Sigmoid colon (tissue), 7 donors: Measurements from ENCODE around the gene RNF212. TPM values are rescaled to one million over a fixed set of nuclear protein-coding genes. Genes with fewer than 3 reads are reported as not detected.

Source experiments
- DNase-seq: peaks from one replicate; pipeline ENCODE4 v3.0.0-alpha.2; 2019
- H3K27ac ChIP-seq, 4 donors: fragments of 200-600 bp; sonication (generic); one replicate each; pipeline ENCODE4 v1.5.1; 2016 to 2019; ENCODE audit warnings: mild to moderate bottlenecking in 1 of 4
- H3K27me3 ChIP-seq, 3 donors: fragments of 200-600 bp; sonication (generic); one replicate each; pipeline ENCODE4 v1.5.1; 2019; ENCODE audit warnings: mild to moderate bottlenecking in 1 of 3
- H3K36me3 ChIP-seq, 4 donors: fragments of 200-600 bp; sonication (generic); one replicate each; pipeline ENCODE4 v1.5.1; 2016 to 2019
- H3K4me1 ChIP-seq, 4 donors: fragments of 200-600 bp; sonication (generic); one replicate each; pipeline ENCODE4 v1.5.1; 2017 to 2019
- H3K4me3 ChIP-seq, 4 donors: fragments of 200-600 bp; sonication (generic); one replicate each; pipeline ENCODE4 v1.5.1; 2017 to 2019; ENCODE audit warnings: mild to moderate bottlenecking in 2 of 4, moderate library complexity in 1 of 4
- H3K9me3 ChIP-seq, 4 donors: fragments of 200-600 bp in 3 of 4; sonication (generic) in 3 of 4; one replicate each; pipeline versions ENCODE4 v1.5.1 to v1.6.1; 2013 to 2019
- EP300 ChIP-seq, 4 donors: sonication (generic); formaldehyde crosslinking; IDR thresholded peaks; one replicate each; pipeline ENCODE4 v1.6.1; 2017; ENCODE audit warnings: antibody characterized with exemption in 4 of 4
- POLR2A ChIP-seq, 2 donors: fragments of 450-650 bp; IDR thresholded peaks; one replicate each; pipeline ENCODE4 v1.6.1; 2016; ENCODE audit warnings: antibody characterized with exemption in 2 of 2, mild to moderate bottlenecking in 2 of 2, moderate library complexity in 2 of 2
- POLR2AphosphoS5 ChIP-seq, 4 donors: sonication (generic); formaldehyde crosslinking; IDR thresholded peaks; one replicate each; pipeline ENCODE4 v1.6.1; 2017; ENCODE audit warnings: antibody characterized with exemption in 4 of 4
- WGBS, 2 donors: extraction: QIAGEN DNeasy Blood & Tissue Kit; methylation state at CpG; one replicate each; pipeline ENCODE4 v1.1.7; 2013; 5-methylcytosine and 5-hydroxymethylcytosine counted together
- intact Hi-C: fragments of 100-400 bp; cut with DNase I; formaldehyde crosslinking; loops from one replicate; pipeline ENCODE4 v1.15.1; 2023
- polyA plus RNA-seq, 3 donors: library from polyadenylated mRNA; stranded (reverse); fragments of 200-250 nt; gene quantifications; one replicate each; pipeline ENCODE4 v1.2.3, GENCODE V29; 2013
- total RNA-seq, 4 donors: library from RNA; depleted of rRNA; stranded (reverse); fragments of >200 nt; gene quantifications; one replicate each; pipeline ENCODE4 v1.1.0, GENCODE V29; 2016
- TF ChIP-seq, protein P1 (sequence below), 4 experiments: fragments of 450-650 bp in 3 of 4; fragments of 200-600 bp in 1 of 4; IDR thresholded peaks; one replicate each; pipeline ENCODE4 v1.5.1; 2016 to 2019; ENCODE audit warnings: antibody characterized with exemption in 4 of 4, mild to moderate bottlenecking in 3 of 4, moderate library complexity in 2 of 4
- donor health status: healthy with polysubstance abuse.
- donor health status: Bipolar disorder and iron deficiency.
- donor health status: healthy.

Gene RNF212
- total and polyA plus RNA-seq, 7 donors = 0.60 to 12.8 (median 4.0) TPM; not detected in 1

DNA sequence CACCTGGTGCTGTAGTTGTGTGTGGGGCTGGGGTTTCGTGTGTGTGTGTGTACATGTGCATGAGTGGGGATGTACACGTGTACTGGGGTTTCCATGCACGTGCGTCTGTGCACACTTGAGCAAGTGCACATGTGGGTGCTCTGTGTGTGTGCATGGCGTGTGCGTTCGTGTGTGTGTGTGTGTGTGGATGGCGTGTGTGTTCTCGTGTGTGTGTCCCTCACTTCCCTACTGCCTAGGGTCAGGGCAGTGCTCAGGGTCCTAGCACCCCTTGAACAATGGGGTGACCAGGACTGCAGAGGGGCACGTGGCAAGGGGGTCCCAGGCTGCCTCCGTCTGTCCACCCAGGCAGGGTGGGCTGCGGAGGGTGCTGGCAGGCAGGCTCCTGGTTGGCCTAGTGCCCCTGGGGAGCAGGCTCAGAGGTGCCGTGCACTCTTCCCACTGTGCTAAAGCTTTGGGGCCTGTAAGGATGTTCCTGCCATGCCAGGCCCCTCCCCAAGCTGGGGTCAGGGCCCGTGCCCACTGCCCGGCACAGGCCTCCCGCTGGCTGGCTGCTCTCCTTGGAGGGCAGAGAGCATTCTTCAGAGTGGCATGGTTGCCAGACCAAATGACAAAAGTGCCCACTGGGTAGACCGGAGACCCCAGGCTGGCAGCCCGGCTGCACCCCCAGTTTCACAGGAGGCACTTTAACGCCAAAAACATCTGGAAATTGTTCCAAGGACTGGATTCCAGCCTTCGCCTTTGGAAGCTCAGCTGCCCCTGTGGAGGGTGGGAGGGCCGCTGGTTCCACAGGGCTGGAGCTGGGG lies 72.8 kb downstream of the RNF212 start:
- Histone ChIP-seq H3K4me1 (peaks cover 4 to 39% (median 33%) of the 10 kb centered on the region in 4 donors), H3K36me3 (no peaks in the 10 kb centered on the region), H3K9me3 (no peaks in the 10 kb centered on the region), H3K27me3 (peaks cover 21 to 66% (median 40%) of the 10 kb centered on the region in 3 donors), H3K27ac (no peak overlapping the region), H3K4me3 (no peak overlapping the region)
- TF ChIP-seq EP300 (IDR thresholded peaks at IDR 0.05) (no peak), POLR2A (IDR thresholded peaks at IDR 0.05) (no peak)
- WGBS, 2 donors = 84 to 90% methylated on average over 21 of the region's 21 CpGs
- no peak for DNase-seq
- intact Hi-C loops = no loop called here

DNA sequence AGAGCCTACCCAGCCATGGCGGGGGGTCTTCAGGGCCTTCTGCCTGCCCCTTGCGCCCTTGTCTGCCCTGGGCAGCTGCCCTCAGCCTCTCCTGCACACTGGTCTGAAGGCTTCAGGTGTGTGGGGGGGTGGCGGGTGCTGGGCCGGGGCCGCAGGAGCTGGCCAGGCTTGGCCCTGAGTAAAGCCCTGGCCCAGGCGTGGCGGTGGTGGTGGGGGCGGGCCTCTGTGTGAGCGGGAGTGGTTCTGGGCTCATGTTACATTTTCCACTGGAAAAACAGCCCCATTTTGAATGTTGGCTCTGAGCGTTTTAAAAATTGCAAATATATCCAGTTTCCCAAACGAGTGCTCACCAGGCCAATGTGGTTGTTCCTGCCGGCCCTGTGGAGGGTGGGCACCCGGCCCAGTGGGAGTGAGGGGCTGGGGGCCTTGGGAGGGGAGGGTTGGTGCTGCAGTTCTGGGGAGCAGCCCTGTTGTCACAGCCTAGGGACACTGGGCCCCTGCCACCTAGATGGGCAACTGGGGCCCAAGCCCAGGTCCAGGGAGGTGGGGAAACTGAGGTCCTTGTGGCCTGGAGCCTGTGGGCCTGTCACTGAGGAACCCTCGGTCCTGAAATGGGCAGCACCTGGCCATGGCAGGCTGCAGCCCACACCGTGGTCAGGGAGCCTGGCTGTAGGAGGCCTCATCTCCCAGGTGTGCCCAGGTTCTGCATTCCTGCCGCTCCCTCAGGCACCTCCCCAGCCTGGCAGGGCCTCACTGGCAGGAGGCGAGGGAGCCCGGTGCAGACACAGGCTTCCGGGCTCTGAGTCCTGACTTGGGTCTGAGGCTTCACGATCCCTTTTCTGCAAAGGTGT lies 73.6 kb downstream of the RNF212 start:
- peak; percentile 83 for DNase-seq
- 36 to 70% methylated on average over 20 of the region's 20 CpGs for WGBS, 2 donors
- no peaks in the 10 kb centered on the region for H3K36me3 ChIP-seq
- peaks cover 13 to 57% (median 32%) of the 10 kb centered on the region in 3 donors for H3K27me3 ChIP-seq
- peak overlapping the region in 3 of 4 donors; percentile 23 to 60 (median 25) for H3K27ac ChIP-seq
- H3K4me1 ChIP-seq = peaks cover 4 to 39% (median 32%) of the 10 kb centered on the region in 4 donors
- intact Hi-C loops = no loop called here
- H3K4me3 ChIP-seq = no peak overlapping the region
- TF ChIP-seq POLR2A (IDR thresholded peaks at IDR 0.05) = no peak
- TF ChIP-seq EP300 (IDR thresholded peaks at IDR 0.05) = no peak
- TF ChIP-seq, protein P1, sequence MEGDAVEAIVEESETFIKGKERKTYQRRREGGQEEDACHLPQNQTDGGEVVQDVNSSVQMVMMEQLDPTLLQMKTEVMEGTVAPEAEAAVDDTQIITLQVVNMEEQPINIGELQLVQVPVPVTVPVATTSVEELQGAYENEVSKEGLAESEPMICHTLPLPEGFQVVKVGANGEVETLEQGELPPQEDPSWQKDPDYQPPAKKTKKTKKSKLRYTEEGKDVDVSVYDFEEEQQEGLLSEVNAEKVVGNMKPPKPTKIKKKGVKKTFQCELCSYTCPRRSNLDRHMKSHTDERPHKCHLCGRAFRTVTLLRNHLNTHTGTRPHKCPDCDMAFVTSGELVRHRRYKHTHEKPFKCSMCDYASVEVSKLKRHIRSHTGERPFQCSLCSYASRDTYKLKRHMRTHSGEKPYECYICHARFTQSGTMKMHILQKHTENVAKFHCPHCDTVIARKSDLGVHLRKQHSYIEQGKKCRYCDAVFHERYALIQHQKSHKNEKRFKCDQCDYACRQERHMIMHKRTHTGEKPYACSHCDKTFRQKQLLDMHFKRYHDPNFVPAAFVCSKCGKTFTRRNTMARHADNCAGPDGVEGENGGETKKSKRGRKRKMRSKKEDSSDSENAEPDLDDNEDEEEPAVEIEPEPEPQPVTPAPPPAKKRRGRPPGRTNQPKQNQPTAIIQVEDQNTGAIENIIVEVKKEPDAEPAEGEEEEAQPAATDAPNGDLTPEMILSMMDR (IDR thresholded peaks at IDR 0.05) = no peak
- no peak for TF ChIP-seq POLR2AphosphoS5 (IDR thresholded peaks at IDR 0.05)
- H3K9me3 ChIP-seq = no peaks in the 10 kb centered on the region

DNA sequence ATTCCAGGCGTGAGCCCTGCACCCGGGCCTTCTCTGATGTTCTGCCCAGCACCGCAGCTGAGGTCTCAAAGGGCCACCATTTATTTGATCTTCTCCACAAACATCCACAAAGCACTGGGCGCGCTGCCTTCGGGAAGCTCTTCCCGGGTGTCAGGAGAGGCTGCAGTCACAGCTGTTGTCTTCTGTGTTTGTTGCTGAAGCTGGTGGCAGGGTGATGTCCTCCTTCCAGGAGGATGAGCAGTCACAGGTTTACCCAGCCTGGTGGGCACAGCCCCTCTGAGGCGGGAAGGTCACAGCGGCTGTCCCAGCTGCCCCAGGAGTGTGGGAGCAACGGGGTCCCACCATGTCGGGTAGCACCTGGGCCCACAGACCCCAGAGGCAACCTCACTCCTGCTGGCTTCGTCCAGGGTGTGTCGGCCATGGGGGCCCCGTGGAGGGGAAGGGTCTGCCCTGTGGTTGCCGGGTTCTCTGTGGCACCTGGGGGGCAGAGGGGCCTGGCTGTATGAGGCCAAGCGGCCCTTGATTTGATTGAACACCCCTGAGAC lies 74.3 kb downstream of the RNF212 start:
- H3K4me1 ChIP-seq = peaks cover 2 to 41% (median 34%) of the 10 kb centered on the region in 4 donors
- H3K36me3 ChIP-seq = no peaks in the 10 kb centered on the region
- no peaks in the 10 kb centered on the region for H3K9me3 ChIP-seq
- DNase-seq = no peak
- no peak for TF ChIP-seq POLR2AphosphoS5 (IDR thresholded peaks at IDR 0.05)
- TF ChIP-seq POLR2A (IDR thresholded peaks at IDR 0.05) = no peak
- TF ChIP-seq, protein P1 (IDR thresholded peaks at IDR 0.05) = no peak
- no peak for TF ChIP-seq EP300 (IDR thresholded peaks at IDR 0.05)
- intact Hi-C loops = no loop called here
- H3K27me3 ChIP-seq = peaks cover 8 to 50% (median 26%) of the 10 kb centered on the region in 3 donors
- no peak overlapping the region for H3K4me3 ChIP-seq
- H3K27ac ChIP-seq = peak overlapping the region in 2 of 4 donors; percentile 1 to 23
- WGBS, 2 donors = 79 to 88% methylated on average over 16 of the region's 16 CpGs

DNA sequence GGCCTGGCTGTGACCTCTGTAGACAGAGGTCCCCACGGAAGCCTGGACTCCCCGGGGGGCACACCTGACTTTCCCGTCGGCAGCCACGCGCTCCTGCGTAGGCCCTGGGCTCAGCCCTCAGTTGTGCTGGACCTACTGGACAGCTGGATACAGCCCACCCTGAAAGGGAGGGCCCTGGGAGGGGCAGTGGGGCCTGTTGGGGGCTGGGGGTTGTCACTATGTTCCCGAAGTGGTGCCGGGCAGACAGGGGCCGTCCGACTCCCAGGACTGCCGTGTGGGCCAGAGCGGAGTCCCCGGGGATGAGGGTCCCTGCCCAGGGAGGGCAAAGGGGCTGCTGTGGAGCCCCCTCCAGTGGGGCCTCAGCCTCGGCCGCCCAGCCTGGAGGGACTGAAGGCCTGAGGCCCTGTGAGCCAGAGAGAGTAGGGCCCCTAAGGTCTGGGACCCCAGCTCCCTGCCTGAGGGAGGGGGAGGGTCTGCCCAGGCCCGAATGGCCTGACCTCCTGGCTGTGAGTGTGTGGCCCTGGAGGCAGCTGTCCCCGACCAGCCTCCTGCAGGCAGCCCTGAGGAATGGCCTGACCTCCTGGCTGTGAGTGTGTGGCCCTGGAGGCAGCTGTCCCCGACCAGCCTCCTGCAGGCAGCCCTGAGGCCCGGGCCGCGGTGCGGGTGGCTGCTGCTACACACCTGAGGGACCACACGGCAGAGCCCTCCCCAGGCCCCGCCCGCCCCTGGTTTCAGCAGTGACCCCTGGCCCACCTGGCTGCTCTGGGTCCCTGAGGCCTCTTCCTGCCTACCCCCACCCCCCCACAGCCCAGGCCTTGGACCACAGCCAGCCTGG lies 76.2 kb downstream of the RNF212 start:
- H3K27me3 ChIP-seq = peaks cover 8 to 57% (median 20%) of the 10 kb centered on the region in 3 donors
- no peaks in the 10 kb centered on the region for H3K36me3 ChIP-seq
- TF ChIP-seq POLR2AphosphoS5 (IDR thresholded peaks at IDR 0.05) (no peak), POLR2A (IDR thresholded peaks at IDR 0.05) (no peak), EP300 (IDR thresholded peaks at IDR 0.05) (no peak)
- TF ChIP-seq, protein P1 (IDR thresholded peaks at IDR 0.05) = no peak
- no peak for DNase-seq
- peaks cover 0 to 36% (median 29%) of the 10 kb centered on the region in 4 donors for H3K4me1 ChIP-seq
- no peak overlapping the region for H3K4me3 ChIP-seq
- WGBS, 2 donors = 87 to 90% methylated on average over 26 of the region's 26 CpGs
- no peak overlapping the region for H3K27ac ChIP-seq
- intact Hi-C loops = no loop called here
- no peaks in the 10 kb centered on the region for H3K9me3 ChIP-seq
